Activated CD4-positive, CD25-positive, alpha-beta regulatory T cell treated with anti-CD3 and anti-CD28 coated beads, Interleukin-2, amount 50 U/mL, for 16 hours (primary cell): Measurements from ENCODE around the gene KLHL29.

ENCODE experiments used
- DNase-seq: peaks from one replicate; pipeline ENCODE4 v3.0.0-alpha.2; 2020; ENCODE audit warnings: low read depth, low spot score

Gene KLHL29

GRCh38 chr2:23476786-23477185, 91.8 kb downstream of the KLHL29 start:
- DNase-seq = no peak

- no peak for DNase-seq
Measured at GRCh38 chr2:23477392-23477791, 92.4 kb downstream of the KLHL29 start.

GRCh38 chr2:23478087-23478932, 93.3 kb downstream of the KLHL29 start:
- no peak for DNase-seq

GRCh38 chr2:23478933-23479683, 94.1 kb downstream of the KLHL29 start:
- no peak for DNase-seq

GRCh38 chr2:23480957-23481797, 96.2 kb downstream of the KLHL29 start:
- no peak for DNase-seq

GRCh38 chr2:23482188-23482587, 97.2 kb downstream of the KLHL29 start:
- DNase-seq = no peak

- DNase-seq = no peak
Measured at GRCh38 chr2:23482607-23483006, 97.6 kb downstream of the KLHL29 start.

- no peak for DNase-seq
Measured at GRCh38 chr2:23483791-23484190, 98.8 kb downstream of the KLHL29 start.

- DNase-seq = no peak
Measured at GRCh38 chr2:23484275-23484674, 99.3 kb downstream of the KLHL29 start.

- no peak for DNase-seq
Measured at GRCh38 chr2:23484767-23485166, 99.8 kb downstream of the KLHL29 start.

GRCh38 chr2:23485261-23485660, 100.3 kb downstream of the KLHL29 start:
- DNase-seq = no peak

GRCh38 chr2:23485841-23486683, 101.1 kb downstream of the KLHL29 start:
- no peak for DNase-seq

- no peak for DNase-seq
Measured at GRCh38 chr2:23486684-23487075, 101.7 kb downstream of the KLHL29 start.

- no peak for DNase-seq
Measured at GRCh38 chr2:23487735-23488492, 102.9 kb downstream of the KLHL29 start.

- DNase-seq = no peak
Measured at GRCh38 chr2:23488584-23488983, 103.6 kb downstream of the KLHL29 start.

GRCh38 chr2:23489471-23490322, 104.7 kb downstream of the KLHL29 start:
- DNase-seq = no peak

GRCh38 chr2:23491591-23492336, 106.8 kb downstream of the KLHL29 start:
- DNase-seq = no peak

- DNase-seq = no peak
Measured at GRCh38 chr2:23492337-23492675, 107.3 kb downstream of the KLHL29 start.

GRCh38 chr2:23492921-23493320, 107.9 kb downstream of the KLHL29 start:
- DNase-seq = no peak
